Endothelial cell (in vitro differentiated cells): ENCODE results near the gene LITAFD. TPM values are rescaled to one million over a fixed set of nuclear protein-coding genes. Genes with fewer than 3 reads are reported as not detected.

ENCODE experiments used
- DNase-seq: peaks from one replicate; pipeline ENCODE4 v3.0.0; 2021; ENCODE audit warnings: low spot score
- H3K27ac Mint-ChIP-seq: one replicate; pipeline ENCODE4 v1.8.0; 2021; ENCODE audit warnings: mixed read lengths, inconsistent platforms; ENCODE audit not compliant: unreplicated experiment
- H3K27me3 Mint-ChIP-seq: one replicate; pipeline ENCODE4 v1.8.0; 2021; ENCODE audit warnings: mild to moderate bottlenecking, moderate library complexity, mixed read lengths, inconsistent platforms; ENCODE audit not compliant: unreplicated experiment
- H3K36me3 Mint-ChIP-seq: one replicate; pipeline ENCODE4 v1.8.0; 2021; ENCODE audit warnings: mild to moderate bottlenecking, low read depth, mixed read lengths, inconsistent platforms; ENCODE audit not compliant: unreplicated experiment
- H3K4me1 Mint-ChIP-seq: one replicate; pipeline ENCODE4 v1.8.0; 2021; ENCODE audit warnings: mild to moderate bottlenecking, mixed read lengths, inconsistent platforms; ENCODE audit not compliant: unreplicated experiment
- H3K4me3 Mint-ChIP-seq: one replicate; pipeline ENCODE4 v1.8.0; 2021; ENCODE audit warnings: mild to moderate bottlenecking, mixed read lengths, inconsistent platforms; ENCODE audit not compliant: unreplicated experiment
- H3K9me3 Mint-ChIP-seq: one replicate; pipeline ENCODE4 v1.8.0; 2021; ENCODE audit warnings: mixed read lengths, inconsistent platforms; ENCODE audit not compliant: unreplicated experiment
- total RNA-seq: library from RNA; stranded (reverse); fragmentation: NEBNext Ultra II Directional; extraction: Animal tissue kit (Norgen Biotek cat#: 25700); gene quantifications from one replicate; pipeline ENCODE4 v1.2.1, GENCODE V29; 2021; ENCODE audit not compliant: unreplicated experiment
- TF ChIP-seq, protein P1 (sequence below): fragments of 200-600 bp; sonication (generic); IDR thresholded peaks from one replicate; pipeline ENCODE4 v1.5.0; 2021; ENCODE audit warnings: antibody characterized with exemption; ENCODE audit not compliant: unreplicated experiment

The LITAFD gene
- total RNA-seq, 1 donor from 2014 or later = not detected

GRCh38 chr16:8866884-8867215, 15.3 kb upstream of the LITAFD start:
- H3K4me3 Mint-ChIP-seq = peak overlapping the region; percentile 98
- H3K36me3 Mint-ChIP-seq = peaks cover 9% of the 10 kb centered on the region
- DNase-seq = no peak
- peaks cover 35% of the 10 kb centered on the region for H3K4me1 Mint-ChIP-seq
- H3K27ac Mint-ChIP-seq = no peak overlapping the region
- TF ChIP-seq, protein P1, sequence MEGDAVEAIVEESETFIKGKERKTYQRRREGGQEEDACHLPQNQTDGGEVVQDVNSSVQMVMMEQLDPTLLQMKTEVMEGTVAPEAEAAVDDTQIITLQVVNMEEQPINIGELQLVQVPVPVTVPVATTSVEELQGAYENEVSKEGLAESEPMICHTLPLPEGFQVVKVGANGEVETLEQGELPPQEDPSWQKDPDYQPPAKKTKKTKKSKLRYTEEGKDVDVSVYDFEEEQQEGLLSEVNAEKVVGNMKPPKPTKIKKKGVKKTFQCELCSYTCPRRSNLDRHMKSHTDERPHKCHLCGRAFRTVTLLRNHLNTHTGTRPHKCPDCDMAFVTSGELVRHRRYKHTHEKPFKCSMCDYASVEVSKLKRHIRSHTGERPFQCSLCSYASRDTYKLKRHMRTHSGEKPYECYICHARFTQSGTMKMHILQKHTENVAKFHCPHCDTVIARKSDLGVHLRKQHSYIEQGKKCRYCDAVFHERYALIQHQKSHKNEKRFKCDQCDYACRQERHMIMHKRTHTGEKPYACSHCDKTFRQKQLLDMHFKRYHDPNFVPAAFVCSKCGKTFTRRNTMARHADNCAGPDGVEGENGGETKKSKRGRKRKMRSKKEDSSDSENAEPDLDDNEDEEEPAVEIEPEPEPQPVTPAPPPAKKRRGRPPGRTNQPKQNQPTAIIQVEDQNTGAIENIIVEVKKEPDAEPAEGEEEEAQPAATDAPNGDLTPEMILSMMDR = no peak
- H3K9me3 Mint-ChIP-seq = no peaks in the 10 kb centered on the region
- H3K27me3 Mint-ChIP-seq = peaks cover 12% of the 10 kb centered on the region

DNA sequence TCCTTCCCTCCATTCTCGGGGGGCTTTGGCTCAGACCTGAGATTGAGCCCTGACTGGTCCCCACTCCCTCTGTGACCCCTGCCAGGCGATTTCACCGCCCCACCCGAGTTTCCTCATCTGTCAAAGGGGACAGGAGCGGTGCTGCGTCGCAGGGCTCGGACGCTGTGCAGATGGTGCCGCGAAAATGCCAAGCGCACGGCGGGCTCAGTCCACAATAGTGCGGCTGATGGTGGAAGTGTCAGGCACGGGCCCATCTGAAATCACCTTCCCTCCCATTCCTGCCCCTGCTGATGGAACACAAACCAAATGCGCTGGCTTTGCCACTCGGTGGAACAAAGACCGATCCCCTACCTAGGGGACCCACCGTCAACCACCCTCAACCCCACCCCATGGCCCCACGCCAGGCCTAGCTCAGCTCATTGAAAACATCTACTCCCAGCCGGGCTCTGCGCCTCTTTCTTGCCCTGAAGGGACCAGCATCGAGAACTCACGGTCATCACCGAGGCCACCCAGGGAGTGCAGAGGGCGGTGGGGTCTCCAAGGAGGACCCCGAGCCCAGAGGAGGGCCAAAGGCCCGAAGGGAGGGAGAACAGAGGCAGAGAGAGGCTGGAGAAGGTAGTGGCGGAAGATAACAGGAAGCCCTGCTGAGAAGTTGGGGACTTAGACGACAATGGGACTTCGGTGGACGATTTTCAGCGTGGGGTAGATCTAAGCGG, 14.8 kb upstream of the LITAFD start:
- Mint-ChIP-seq H3K36me3 (peaks cover 5% of the 10 kb centered on the region), H3K9me3 (no peaks in the 10 kb centered on the region), H3K4me3 (peak overlapping the region; percentile 98), H3K27me3 (peaks cover 12% of the 10 kb centered on the region), H3K27ac (peak overlapping the region; percentile 89), H3K4me1 (peaks cover 32% of the 10 kb centered on the region)
- no peak for DNase-seq
- TF ChIP-seq, protein P1 = no peak

- peaks cover 5% of the 10 kb centered on the region for H3K36me3 Mint-ChIP-seq
- H3K27me3 Mint-ChIP-seq = peaks cover 12% of the 10 kb centered on the region
- H3K27ac Mint-ChIP-seq = peak overlapping the region; percentile 89
- peak overlapping the region; percentile 98 for H3K4me3 Mint-ChIP-seq
- no peak for DNase-seq
- H3K9me3 Mint-ChIP-seq = no peaks in the 10 kb centered on the region
- TF ChIP-seq, protein P1 = no peak
- peaks cover 32% of the 10 kb centered on the region for H3K4me1 Mint-ChIP-seq
These were observed 14.2 kb upstream of the LITAFD start for GRCh38 chr16:8867932-8868415.

- Mint-ChIP-seq H3K9me3 (no peaks in the 10 kb centered on the region), H3K27ac (peak within 1 kb of the TSS; percentile 89), H3K4me3 (peak within 1 kb of the TSS; percentile 98), H3K36me3 (peaks cover 5% of the 10 kb centered on the region), H3K27me3 (peaks cover 12% of the 10 kb centered on the region), H3K4me1 (peaks cover 32% of the 10 kb centered on the region)
- peak; percentile 81 for DNase-seq
- TF ChIP-seq, protein P1 = no peak
These were observed 13.5 kb upstream of the LITAFD start, which contains the start of gene CARHSP1 for GRCh38 chr16:8868416-8869211. TSS of gene CARHSP1 (minus strand) at chr16:8869006. CDS start at chr16:8859328, 9,678 bp downstream.
